GM23338 (cell line): ENCODE measurements around the gene CACNA2D1.

Source experiments
- CREB1 ChIP-seq: fragments of 250-450 bp; sonication (Bioruptor Pico); IDR thresholded peaks from 2 replicates; pipeline ENCODE4 v1.5.0; 2020; ENCODE audit warnings: low read depth, mild to moderate bottlenecking, moderate library complexity
- CTCF ChIP-seq, 2 experiments: fragments of 200-600 bp in 1 of 2; sonication (generic) in 1 of 2; conservative IDR thresholded peaks; 2 replicates each; pipeline versions ENCODE4 v1.5.1 to v1.6.1; 2016 to 2017; ENCODE audit warnings: antibody characterized with exemption in 2 of 2, low read depth in 2 of 2, mild to moderate bottlenecking in 2 of 2, moderate library complexity in 1 of 2
- EZH2 ChIP-seq: fragments of 200-600 bp; sonication (generic); IDR thresholded peaks from one replicate; pipeline ENCODE4 v1.8.0; 2017; ENCODE audit warnings: antibody characterized with exemption, mild to moderate bottlenecking, low read depth; ENCODE audit not compliant: unreplicated experiment
- EZH2phosphoT487 ChIP-seq: fragments of 200-600 bp; sonication (generic); IDR thresholded peaks from one replicate; pipeline ENCODE4 v1.8.1; 2018; ENCODE audit warnings: antibody characterized with exemption; ENCODE audit not compliant: unreplicated experiment
- JUNB ChIP-seq: IDR thresholded peaks from one replicate; pipeline ENCODE4 v1.6.1; 2016; ENCODE audit warnings: antibody characterized with exemption; ENCODE audit not compliant: unreplicated experiment
- NANOG ChIP-seq: IDR thresholded peaks from 2 replicates; pipeline ENCODE4 v1.6.1; 2016; ENCODE audit warnings: antibody characterized with exemption, borderline replicate concordance
- POLR2AphosphoS5 ChIP-seq: IDR thresholded peaks from 2 replicates; pipeline ENCODE4 v1.6.1; 2016; ENCODE audit warnings: antibody characterized with exemption, low read depth
- ZNF331 ChIP-seq: fragments of 250-450 bp; sonication (Bioruptor Pico); IDR thresholded peaks from 2 replicates; pipeline ENCODE4 v1.5.0; 2020; ENCODE audit warnings: low read depth, mild to moderate bottlenecking, moderate library complexity
- TF ChIP-seq, protein P1 (sequence below): IDR thresholded peaks from 2 replicates; pipeline ENCODE4 v1.6.1; 2016; ENCODE audit warnings: antibody characterized with exemption
- TF ChIP-seq, protein P2 (sequence below): IDR thresholded peaks from one replicate; pipeline ENCODE4 v1.6.1; 2018; ENCODE audit warnings: antibody characterized with exemption; ENCODE audit not compliant: unreplicated experiment

DNA sequence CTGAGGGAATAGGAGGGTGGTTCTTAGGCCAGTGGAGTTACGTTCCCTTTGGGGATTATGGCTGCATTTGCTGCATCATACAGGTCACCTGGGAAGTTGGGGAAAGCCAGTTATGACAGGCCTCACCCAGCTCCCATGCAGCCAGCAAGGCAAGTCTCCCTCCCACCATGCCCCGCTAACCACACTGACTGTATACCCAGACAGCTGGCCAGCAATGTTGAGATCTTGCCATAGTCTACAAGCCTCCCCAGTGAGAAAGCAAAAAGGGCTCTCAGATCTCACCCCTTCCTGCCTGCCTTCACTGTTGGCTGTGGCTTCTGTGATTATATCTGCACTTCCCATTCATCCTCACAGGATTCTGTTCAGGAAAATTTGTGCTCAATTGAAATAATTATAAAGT lies 540.5 kb downstream of the CACNA2D1 start:
- TF ChIP-seq CTCF (conservative IDR thresholded peaks at IDR 0.05; ENCODE audit: low read depth in 2 of 2) (no peak), EZH2phosphoT487 (no peak), EZH2 (no peak), POLR2AphosphoS5 (no peak), JUNB (no peak), ZNF331 (CRISPR knock-in tag) (no peak), CREB1 (no peak), NANOG (no peak)
- TF ChIP-seq, protein P1, sequence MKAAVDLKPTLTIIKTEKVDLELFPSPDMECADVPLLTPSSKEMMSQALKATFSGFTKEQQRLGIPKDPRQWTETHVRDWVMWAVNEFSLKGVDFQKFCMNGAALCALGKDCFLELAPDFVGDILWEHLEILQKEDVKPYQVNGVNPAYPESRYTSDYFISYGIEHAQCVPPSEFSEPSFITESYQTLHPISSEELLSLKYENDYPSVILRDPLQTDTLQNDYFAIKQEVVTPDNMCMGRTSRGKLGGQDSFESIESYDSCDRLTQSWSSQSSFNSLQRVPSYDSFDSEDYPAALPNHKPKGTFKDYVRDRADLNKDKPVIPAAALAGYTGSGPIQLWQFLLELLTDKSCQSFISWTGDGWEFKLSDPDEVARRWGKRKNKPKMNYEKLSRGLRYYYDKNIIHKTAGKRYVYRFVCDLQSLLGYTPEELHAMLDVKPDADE, result no peak
- TF ChIP-seq, protein P2, sequence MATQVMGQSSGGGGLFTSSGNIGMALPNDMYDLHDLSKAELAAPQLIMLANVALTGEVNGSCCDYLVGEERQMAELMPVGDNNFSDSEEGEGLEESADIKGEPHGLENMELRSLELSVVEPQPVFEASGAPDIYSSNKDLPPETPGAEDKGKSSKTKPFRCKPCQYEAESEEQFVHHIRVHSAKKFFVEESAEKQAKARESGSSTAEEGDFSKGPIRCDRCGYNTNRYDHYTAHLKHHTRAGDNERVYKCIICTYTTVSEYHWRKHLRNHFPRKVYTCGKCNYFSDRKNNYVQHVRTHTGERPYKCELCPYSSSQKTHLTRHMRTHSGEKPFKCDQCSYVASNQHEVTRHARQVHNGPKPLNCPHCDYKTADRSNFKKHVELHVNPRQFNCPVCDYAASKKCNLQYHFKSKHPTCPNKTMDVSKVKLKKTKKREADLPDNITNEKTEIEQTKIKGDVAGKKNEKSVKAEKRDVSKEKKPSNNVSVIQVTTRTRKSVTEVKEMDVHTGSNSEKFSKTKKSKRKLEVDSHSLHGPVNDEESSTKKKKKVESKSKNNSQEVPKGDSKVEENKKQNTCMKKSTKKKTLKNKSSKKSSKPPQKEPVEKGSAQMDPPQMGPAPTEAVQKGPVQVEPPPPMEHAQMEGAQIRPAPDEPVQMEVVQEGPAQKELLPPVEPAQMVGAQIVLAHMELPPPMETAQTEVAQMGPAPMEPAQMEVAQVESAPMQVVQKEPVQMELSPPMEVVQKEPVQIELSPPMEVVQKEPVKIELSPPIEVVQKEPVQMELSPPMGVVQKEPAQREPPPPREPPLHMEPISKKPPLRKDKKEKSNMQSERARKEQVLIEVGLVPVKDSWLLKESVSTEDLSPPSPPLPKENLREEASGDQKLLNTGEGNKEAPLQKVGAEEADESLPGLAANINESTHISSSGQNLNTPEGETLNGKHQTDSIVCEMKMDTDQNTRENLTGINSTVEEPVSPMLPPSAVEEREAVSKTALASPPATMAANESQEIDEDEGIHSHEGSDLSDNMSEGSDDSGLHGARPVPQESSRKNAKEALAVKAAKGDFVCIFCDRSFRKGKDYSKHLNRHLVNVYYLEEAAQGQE, result no peak
